ENCODE data around the gene MPRIP. TPM values are rescaled to one million over a fixed set of nuclear protein-coding genes. Genes with fewer than 3 reads are reported as not detected.
A peak's percentile ranks its signal among the peaks of the same experiment; 100 is the strongest.

Gene MPRIP
- total RNA-seq, 1 experiment from 2014 or later = 132 TPM

DNA sequence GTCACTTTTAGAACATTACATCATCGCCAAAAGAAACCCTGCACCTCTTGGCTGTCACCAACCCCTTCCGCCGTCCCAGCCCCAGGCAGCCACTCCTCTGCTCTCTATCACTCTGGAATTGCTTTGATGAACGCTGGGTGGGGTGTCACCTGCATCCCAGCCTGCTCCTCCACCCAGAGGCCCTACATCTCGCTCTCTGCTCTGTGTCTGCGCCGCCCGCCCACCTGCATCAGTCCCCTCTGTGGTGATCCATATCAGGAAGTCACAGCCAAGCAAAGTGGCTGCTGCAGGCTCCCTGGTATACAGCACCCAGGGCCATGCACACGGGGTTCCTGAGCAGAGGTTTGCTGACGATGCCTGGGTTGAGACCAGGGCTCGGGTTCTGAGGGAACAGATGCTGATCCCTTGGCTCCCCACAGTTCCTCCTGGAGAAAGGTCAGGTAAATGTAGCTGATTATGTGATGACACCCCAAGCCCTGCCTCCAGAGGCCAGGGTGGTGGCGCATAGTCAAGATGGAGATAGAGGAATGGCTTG is 30.8 kb downstream of the MPRIP start:
- H2AFZ ChIP-seq (ENCODE audit: low read length) = no peak overlapping the region
- H3K79me1 ChIP-seq (ENCODE audit: insufficient read depth, low read depth, low read length, poor library complexity, severe bottlenecking) = no peaks in the 10 kb centered on the region
- Mint-ChIP-seq H3K4me3 (no peak overlapping the region), H3K4me1 (no peaks in the 10 kb centered on the region; a peak in 1 of 4 replicates), H3K9me3 (no peaks in the 10 kb centered on the region), H3K36me3 (ENCODE audit: insufficient read depth in 1 of 3, low read depth in 3 of 3) (peaks cover 12 to 31% (median 19%) of the 10 kb centered on the region in 3 experiments), H3K27ac (peak overlapping the region in 2 of 3 experiments; percentile 58 to 77; a peak in 3 of 7 replicates), H3K27me3 (ENCODE audit: low read depth) (no peaks in the 10 kb centered on the region)
- no peaks in the 10 kb centered on the region for H3K23me2 ChIP-seq (ENCODE audit: insufficient read length, low read depth, low read length, poor library complexity, severe bottlenecking)
- H4K8ac ChIP-seq (replicated peaks; ENCODE audit: insufficient read length, low read depth, low read length) = no peak overlapping the region
- no peak overlapping the region for H2BK120ac ChIP-seq (ENCODE audit: low read depth, low read length, poor library complexity, severe bottlenecking)
- no peak overlapping the region for H3K27ac ChIP-seq (ENCODE audit: insufficient read length, low read depth, low read length)
- WGBS (ENCODE audit: extremely low coverage, insufficient read length, low lambda C conversion rate) = no CpG with 5 or more reads among the region's 12 CpGs
- H2BK5ac ChIP-seq (ENCODE audit: insufficient read length, low read length) = no peak overlapping the region
- no peaks in the 10 kb centered on the region for H3K4me1 ChIP-seq (ENCODE audit: insufficient read depth, low read length)
- H3K4ac ChIP-seq (ENCODE audit: low read depth, low read length) = no peak overlapping the region
- no peak overlapping the region for H3K18ac ChIP-seq (ENCODE audit: insufficient read length, low read depth, low read length)
- no peak overlapping the region for H3T11ph ChIP-seq (ENCODE audit: low read length)
- no peaks in the 10 kb centered on the region; the same call in 1 of the 2 replicates for H3K79me2 ChIP-seq (ENCODE audit: insufficient read depth, low read length)
- H3K4me2 ChIP-seq (ENCODE audit: insufficient read depth, insufficient read length, low read length) = no peak overlapping the region
- H3K9me3 ChIP-seq (ENCODE audit: control insufficient read depth, low read depth, low read length) = no peaks in the 10 kb centered on the region
- H2BK20ac ChIP-seq (ENCODE audit: low read depth, low read length, poor library complexity, severe bottlenecking) = no peak overlapping the region
- H2BK15ac ChIP-seq (ENCODE audit: low read depth, low read length) = no peak overlapping the region
- no peak overlapping the region; the same call in 1 of the 2 replicates for H3K14ac ChIP-seq (ENCODE audit: insufficient read depth, low read length)
- no peak overlapping the region for H4K5ac ChIP-seq (ENCODE audit: insufficient read length, low read depth, low read length)
- H3K27me3 ChIP-seq (ENCODE audit: insufficient read depth, low read length) = no peaks in the 10 kb centered on the region
- H4K20me1 ChIP-seq (ENCODE audit: control insufficient read depth, insufficient read depth, insufficient read length) = no peaks in the 10 kb centered on the region
- H2BK12ac ChIP-seq (ENCODE audit: insufficient read length, low read depth, low read length) = no peak overlapping the region
- no peak overlapping the region for H3K9ac ChIP-seq (ENCODE audit: extremely low read depth, insufficient read length, low read length)
- TF ChIP-seq, protein P1, sequence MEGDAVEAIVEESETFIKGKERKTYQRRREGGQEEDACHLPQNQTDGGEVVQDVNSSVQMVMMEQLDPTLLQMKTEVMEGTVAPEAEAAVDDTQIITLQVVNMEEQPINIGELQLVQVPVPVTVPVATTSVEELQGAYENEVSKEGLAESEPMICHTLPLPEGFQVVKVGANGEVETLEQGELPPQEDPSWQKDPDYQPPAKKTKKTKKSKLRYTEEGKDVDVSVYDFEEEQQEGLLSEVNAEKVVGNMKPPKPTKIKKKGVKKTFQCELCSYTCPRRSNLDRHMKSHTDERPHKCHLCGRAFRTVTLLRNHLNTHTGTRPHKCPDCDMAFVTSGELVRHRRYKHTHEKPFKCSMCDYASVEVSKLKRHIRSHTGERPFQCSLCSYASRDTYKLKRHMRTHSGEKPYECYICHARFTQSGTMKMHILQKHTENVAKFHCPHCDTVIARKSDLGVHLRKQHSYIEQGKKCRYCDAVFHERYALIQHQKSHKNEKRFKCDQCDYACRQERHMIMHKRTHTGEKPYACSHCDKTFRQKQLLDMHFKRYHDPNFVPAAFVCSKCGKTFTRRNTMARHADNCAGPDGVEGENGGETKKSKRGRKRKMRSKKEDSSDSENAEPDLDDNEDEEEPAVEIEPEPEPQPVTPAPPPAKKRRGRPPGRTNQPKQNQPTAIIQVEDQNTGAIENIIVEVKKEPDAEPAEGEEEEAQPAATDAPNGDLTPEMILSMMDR (conservative IDR thresholded peaks at IDR 0.05) = no peak
- no peak for DNase-seq
- no peak overlapping the region for H4K91ac ChIP-seq (ENCODE audit: insufficient read length, low read depth, low read length)
- no peak overlapping the region for H2AK5ac ChIP-seq (ENCODE audit: insufficient read length, low read length)
- H3K56ac ChIP-seq (ENCODE audit: insufficient read length, low read depth, low read length) = no peak overlapping the region
- no peak overlapping the region for H3K23ac ChIP-seq (ENCODE audit: insufficient read length, low read depth, low read length)

All from H9 (cell line).